Trophoblast cell (in vitro differentiated cells and primary cell): Measurements from ENCODE around the gene TUT1.

Experiments
- DNase-seq, 2 donors: peaks; one replicate each; pipeline ENCODE4 v3.0.0-alpha.2; 2016
- H2AFZ ChIP-seq: 2 replicates; pipeline ENCODE4 v1.6.1; 2013; ENCODE audit warnings: low read length, moderate library complexity, mild to moderate bottlenecking; ENCODE audit not compliant: insufficient read depth, poor library complexity
- H2AK5ac ChIP-seq: 2 replicates; pipeline ENCODE4 v1.6.1; 2013; ENCODE audit warnings: mild to moderate bottlenecking, low read length
- H2BK120ac ChIP-seq: 2 replicates; pipeline ENCODE4 v1.6.1; 2013; ENCODE audit warnings: low read length, mild to moderate bottlenecking, moderate library complexity; ENCODE audit not compliant: insufficient read depth, poor library complexity
- H2BK12ac ChIP-seq: 2 replicates; pipeline ENCODE4 v1.6.1; 2013; ENCODE audit warnings: mild to moderate bottlenecking, low read length, moderate library complexity
- H2BK5ac ChIP-seq: 2 replicates; pipeline ENCODE4 v1.6.1; 2013; ENCODE audit warnings: low read length, low read depth, moderate library complexity, mild to moderate bottlenecking; ENCODE audit not compliant: poor library complexity
- H3K14ac ChIP-seq: 2 replicates; pipeline ENCODE4 v1.6.1; 2013; ENCODE audit warnings: mild to moderate bottlenecking, low read length
- H3K18ac ChIP-seq: 2 replicates; pipeline ENCODE4 v1.6.1; 2013; ENCODE audit warnings: mild to moderate bottlenecking, low read length
- H3K23ac ChIP-seq: 2 replicates; pipeline ENCODE4 v1.6.1; 2013; ENCODE audit warnings: low read length
- H3K27ac ChIP-seq: 2 replicates; pipeline ENCODE4 v1.5.1; 2013; ENCODE audit warnings: low read depth, mild to moderate bottlenecking, inconsistent platforms, low read length, moderate library complexity
- H3K27me3 ChIP-seq: 2 replicates; pipeline ENCODE4 v1.6.1; 2013; ENCODE audit warnings: inconsistent platforms, mild to moderate bottlenecking, low read length, moderate library complexity; ENCODE audit not compliant: insufficient read depth
- H3K36me3 ChIP-seq, 2 experiments: 1 replicate in 1 of 2; 2 replicates in 1 of 2; pipeline ENCODE4 v1.6.1; 2013; ENCODE audit warnings: low read length in 2 of 2, mild to moderate bottlenecking in 2 of 2, moderate library complexity in 1 of 2; ENCODE audit not compliant: insufficient read depth in 2 of 2, control insufficient read depth in 1 of 2
- H3K4ac ChIP-seq: 2 replicates; pipeline ENCODE4 v1.6.1; 2013; ENCODE audit warnings: low read depth, mild to moderate bottlenecking, low read length, moderate library complexity
- H3K4me1 ChIP-seq, 2 experiments: 1 replicate in 1 of 2; 2 replicates in 1 of 2; pipeline ENCODE4 v1.6.1; 2013; ENCODE audit warnings: low read length in 2 of 2, mild to moderate bottlenecking in 2 of 2, moderate library complexity in 1 of 2; ENCODE audit not compliant: insufficient read depth in 2 of 2, control insufficient read depth in 1 of 2
- H3K4me2 ChIP-seq: 2 replicates; pipeline ENCODE4 v1.6.1; 2013; ENCODE audit warnings: inconsistent platforms, mild to moderate bottlenecking, low read length, moderate library complexity
- H3K4me3 ChIP-seq: 2 replicates; pipeline ENCODE4 v1.5.1; 2013; ENCODE audit warnings: mild to moderate bottlenecking, low read depth, low read length, inconsistent platforms
- H3K79me1 ChIP-seq: one replicate; pipeline ENCODE4 v1.6.1; 2013; ENCODE audit warnings: low read length
- H3K79me2 ChIP-seq: 2 replicates; pipeline ENCODE4 v1.6.1; 2013; ENCODE audit warnings: low read length, mild to moderate bottlenecking; ENCODE audit not compliant: control insufficient read depth, insufficient read depth, poor library complexity
- H3K9ac ChIP-seq: 2 replicates; pipeline ENCODE4 v1.6.1; 2013; ENCODE audit warnings: mild to moderate bottlenecking, low read length
- H3K9me3 ChIP-seq: 2 replicates; pipeline ENCODE4 v1.6.1; 2013; ENCODE audit warnings: low read depth, mild to moderate bottlenecking, control low read depth, inconsistent platforms, low read length; ENCODE audit not compliant: insufficient read depth
- H4K12ac ChIP-seq: 2 replicates; pipeline ENCODE4 v1.6.1; 2013; ENCODE audit warnings: low read depth, mild to moderate bottlenecking, low read length, moderate library complexity
- H4K8ac ChIP-seq: 2 replicates; pipeline ENCODE4 v1.6.1; 2013; ENCODE audit warnings: low read depth, mild to moderate bottlenecking, low read length, moderate library complexity
- H4K91ac ChIP-seq: one replicate; pipeline ENCODE4 v1.6.1; 2013; ENCODE audit warnings: low read depth, mild to moderate bottlenecking, low read length, moderate library complexity
- WGBS: extraction: QIAGEN DNeasy Blood & Tissue Kit; methylation state at CpG from one replicate; pipeline ENCODE4 v1.1.7; 2013; ENCODE audit warnings: missing lambda C conversion rate; ENCODE audit not compliant: insufficient read length, insufficient coverage; ENCODE audit errors: extremely low coverage; 5-methylcytosine and 5-hydroxymethylcytosine counted together

The TUT1 gene

DNA sequence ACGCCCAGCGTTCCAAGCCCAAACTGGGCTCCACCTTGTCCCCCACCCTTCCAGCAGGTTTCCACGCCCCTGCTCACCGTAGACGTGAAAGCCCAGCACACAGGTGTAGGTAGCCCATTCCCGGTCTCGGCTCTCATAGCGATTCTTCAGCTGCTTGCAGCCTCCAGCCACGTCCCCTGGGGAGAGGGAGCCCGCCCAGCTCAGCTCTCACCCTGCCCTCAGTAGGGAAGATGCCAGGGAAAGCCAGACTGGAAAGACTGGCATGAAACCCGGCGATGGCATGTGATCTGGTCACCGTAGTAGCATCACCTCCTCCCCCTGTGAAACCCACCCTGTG, 11.7 kb upstream of the TUT1 start:
- Histone ChIP-seq H2AFZ (no peak overlapping the region), H3K27me3 (no peaks in the 10 kb centered on the region), H3K4ac (no peak overlapping the region), H3K9me3 (no peaks in the 10 kb centered on the region), H3K18ac (peak overlapping the region; percentile 0), H4K8ac (peak overlapping the region; percentile 75), H3K36me3 (peaks cover 25 to 27% of the 10 kb centered on the region in 2 experiments), H4K91ac (peak overlapping the region; percentile 41), H2BK120ac (peak overlapping the region; percentile 5), H3K4me3 (peak overlapping the region; percentile 72), H3K14ac (peak overlapping the region; percentile 10), H4K12ac (peak overlapping the region; percentile 52), H3K4me1 (peaks cover 10 to 16% of the 10 kb centered on the region in 2 experiments), H3K23ac (no peak overlapping the region), H2AK5ac (no peak overlapping the region), H3K27ac (no peak overlapping the region), H2BK12ac (peak overlapping the region; percentile 7), H3K79me2 (peaks cover 11% of the 10 kb centered on the region), H2BK5ac (no peak overlapping the region), H3K79me1 (peaks cover 21% of the 10 kb centered on the region), H3K9ac (no peak overlapping the region), H3K4me2 (peak overlapping the region; percentile 89)
- no peak for DNase-seq
- no CpG with 5 or more reads among the region's 13 CpGs for WGBS

DNA sequence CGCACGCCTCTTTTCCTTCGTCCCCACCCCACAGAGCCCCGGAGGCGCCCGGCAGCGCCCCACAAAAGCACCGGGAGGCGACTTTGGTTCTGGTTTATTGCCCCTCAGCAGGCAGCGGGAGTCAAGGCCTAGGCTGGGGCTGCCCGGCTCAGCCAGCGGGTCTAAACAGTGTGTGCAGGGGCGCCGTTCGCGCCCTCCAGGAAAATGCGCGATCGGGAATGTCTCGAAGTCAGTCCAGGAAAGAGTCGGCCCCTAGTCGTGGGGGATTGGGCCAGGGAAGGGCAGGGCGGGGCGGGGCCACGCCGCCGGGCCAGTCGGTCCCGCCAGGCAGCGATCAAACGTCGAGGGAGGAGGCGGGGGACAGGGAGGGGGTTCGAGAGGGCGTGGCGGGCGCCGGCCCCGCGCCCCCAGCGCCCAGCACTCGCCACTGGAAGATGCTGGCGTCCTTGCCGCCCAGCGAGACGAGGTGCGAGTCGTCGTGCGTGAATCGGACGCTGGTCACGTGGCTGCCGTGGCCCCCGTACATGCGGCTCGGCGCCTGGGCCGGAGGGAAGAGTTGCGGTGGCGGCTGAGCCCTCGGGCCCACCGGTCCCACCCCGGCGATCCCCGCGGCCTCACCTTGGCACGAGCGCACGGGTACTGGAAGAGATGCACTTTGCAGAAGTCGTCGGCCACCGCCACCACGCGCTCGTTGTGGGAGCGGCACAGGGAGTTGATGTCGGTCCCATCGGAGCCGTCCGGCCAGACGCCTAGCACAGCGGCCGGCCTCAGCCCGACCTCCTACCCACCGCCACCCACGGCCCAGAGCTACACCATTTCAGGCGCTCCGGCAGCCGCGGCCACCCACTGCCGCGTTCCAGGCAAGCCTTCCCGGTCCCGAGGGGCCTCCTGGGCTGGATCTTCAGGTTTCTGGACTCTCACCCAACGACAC, 11.1 kb upstream of the TUT1 start:
- peaks cover 30 to 32% of the 10 kb centered on the region in 2 experiments for H3K36me3 ChIP-seq
- peak overlapping the region; percentile 7 for H2BK12ac ChIP-seq
- H3K27me3 ChIP-seq: no peaks in the 10 kb centered on the region
- peak overlapping the region; percentile 84 for H3K27ac ChIP-seq
- peak overlapping the region; percentile 71 for H3K18ac ChIP-seq
- H4K91ac ChIP-seq: peak overlapping the region; percentile 68
- peak overlapping the region; percentile 66 for H3K9ac ChIP-seq
- peak overlapping the region; percentile 71 for H2BK5ac ChIP-seq
- H4K12ac ChIP-seq: peak overlapping the region; percentile 64
- peak overlapping the region; percentile 19 for H3K4ac ChIP-seq
- peak overlapping the region; percentile 72 for H3K4me3 ChIP-seq
- DNase-seq: peak; percentile 62 to 66
- H2AK5ac ChIP-seq: peak overlapping the region; percentile 61
- H3K23ac ChIP-seq: no peak overlapping the region
- WGBS: no CpG with 5 or more reads among the region's 96 CpGs
- peak overlapping the region; percentile 78 for H4K8ac ChIP-seq
- no peaks in the 10 kb centered on the region for H3K9me3 ChIP-seq
- H3K4me2 ChIP-seq: peak overlapping the region; percentile 89
- peaks cover 10 to 16% of the 10 kb centered on the region in 2 experiments for H3K4me1 ChIP-seq
- peaks cover 11% of the 10 kb centered on the region for H3K79me2 ChIP-seq
- peak overlapping the region; percentile 80 for H3K14ac ChIP-seq
- peaks cover 21% of the 10 kb centered on the region for H3K79me1 ChIP-seq
- peak overlapping the region; percentile 67 for H2BK120ac ChIP-seq
- H2AFZ ChIP-seq: peak overlapping the region; percentile 32

DNA sequence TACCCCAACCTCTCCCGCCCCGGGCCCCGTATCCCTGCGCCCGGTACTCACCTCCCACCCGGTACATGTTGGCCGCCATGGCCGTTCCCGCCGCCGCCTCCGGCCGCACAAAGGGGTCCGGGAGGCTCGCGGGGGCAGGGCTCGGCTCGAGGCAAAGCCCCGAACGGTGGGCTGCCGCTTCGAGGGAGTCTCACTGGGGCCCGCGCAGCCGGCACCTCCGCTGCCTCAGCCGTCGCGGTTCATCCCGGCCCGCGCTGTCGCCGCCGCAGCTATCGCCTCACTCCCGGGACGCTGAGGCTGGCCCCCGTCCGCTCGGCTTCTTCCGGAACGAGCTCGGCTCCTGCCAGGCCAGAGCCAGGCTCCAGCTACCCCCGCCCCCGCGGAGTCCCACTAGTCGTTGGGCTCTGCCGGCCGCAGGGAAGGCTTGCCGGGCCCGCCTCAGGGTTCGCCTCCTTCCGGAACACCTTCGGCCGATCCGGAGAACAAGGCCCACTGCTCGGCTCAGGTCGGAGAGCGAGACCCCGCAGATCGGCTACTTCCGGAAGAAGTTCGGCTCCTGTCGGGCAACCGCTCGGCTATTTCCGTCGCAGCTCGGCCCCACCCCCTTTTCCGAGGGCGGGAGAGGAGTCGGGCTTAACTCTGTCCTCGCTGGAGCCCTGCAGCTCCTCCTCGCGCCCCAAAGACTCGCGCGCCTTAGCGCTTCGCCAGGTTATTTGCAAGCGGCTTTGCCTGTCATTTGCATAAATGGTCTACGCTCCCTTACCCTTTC, 10.2 kb upstream of the TUT1 start, which contains the start of gene MTA2:
MTA2 (minus strand) TSS at position 494 of the 769 bp plus-strand sequence; CDS start at position 79, 415 bp downstream.
- peak within 1 kb of the TSS; percentile 89 for H3K4me2 ChIP-seq
- H3K9ac ChIP-seq: peak within 1 kb of the TSS; percentile 98
- H3K4me1 ChIP-seq: peaks cover 10 to 13% of the 10 kb centered on the region in 2 experiments
- peak within 1 kb of the TSS; percentile 61 for H2AK5ac ChIP-seq
- peaks cover 36 to 38% of the 10 kb centered on the region in 2 experiments for H3K36me3 ChIP-seq
- WGBS: no CpG with 5 or more reads among the region's 83 CpGs
- peak within 1 kb of the TSS; percentile 51 for H2AFZ ChIP-seq
- peak within 1 kb of the TSS; percentile 97 for H3K14ac ChIP-seq
- peak within 1 kb of the TSS; percentile 93 for H4K8ac ChIP-seq
- H3K18ac ChIP-seq: peak within 1 kb of the TSS; percentile 96
- H2BK120ac ChIP-seq: peak within 1 kb of the TSS; percentile 88
- H3K79me1 ChIP-seq: peaks cover 21% of the 10 kb centered on the region
- H3K27ac ChIP-seq: peak within 1 kb of the TSS; percentile 96
- peak; percentile 99 for DNase-seq
- H3K4ac ChIP-seq: peak within 1 kb of the TSS; percentile 97
- peaks cover 11% of the 10 kb centered on the region for H3K79me2 ChIP-seq
- H4K12ac ChIP-seq: peak within 1 kb of the TSS; percentile 93
- H3K23ac ChIP-seq: no peak within 1 kb of the TSS
- no peaks in the 10 kb centered on the region for H3K27me3 ChIP-seq
- H2BK12ac ChIP-seq: no peak within 1 kb of the TSS
- H2BK5ac ChIP-seq: peak within 1 kb of the TSS; percentile 86
- peak within 1 kb of the TSS; percentile 98 for H4K91ac ChIP-seq
- H3K9me3 ChIP-seq: no peaks in the 10 kb centered on the region
- H3K4me3 ChIP-seq: peak within 1 kb of the TSS; percentile 97

DNA sequence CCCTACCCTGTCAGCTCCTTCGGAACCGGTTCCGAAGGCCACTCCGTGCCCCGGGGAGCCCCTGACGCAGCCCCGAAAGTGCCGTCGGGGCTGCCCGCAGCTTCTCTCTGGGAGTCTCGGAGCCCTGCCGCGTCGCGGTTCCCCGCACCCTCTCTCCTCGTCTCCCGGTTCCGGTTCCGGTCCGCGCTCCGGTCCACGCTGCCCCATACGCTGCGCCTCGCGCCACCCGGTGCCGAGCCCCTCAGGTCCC, 9.7 kb upstream of the TUT1 start:
- H3K23ac ChIP-seq: no peak overlapping the region
- H2AFZ ChIP-seq: peak overlapping the region; percentile 51
- peak in 1 of 2 donors; percentile 34 for DNase-seq
- peak overlapping the region; percentile 96 for H3K18ac ChIP-seq
- H3K79me1 ChIP-seq: peaks cover 21% of the 10 kb centered on the region
- no peaks in the 10 kb centered on the region for H3K27me3 ChIP-seq
- peaks cover 11% of the 10 kb centered on the region for H3K79me2 ChIP-seq
- peak overlapping the region; percentile 96 for H3K27ac ChIP-seq
- H3K4me1 ChIP-seq: peaks cover 10 to 13% of the 10 kb centered on the region in 2 experiments
- peak overlapping the region; percentile 86 for H2BK5ac ChIP-seq
- H2BK12ac ChIP-seq: no peak overlapping the region
- H3K4me3 ChIP-seq: peak overlapping the region; percentile 97
- peak overlapping the region; percentile 93 for H4K8ac ChIP-seq
- H4K91ac ChIP-seq: peak overlapping the region; percentile 98
- H3K9me3 ChIP-seq: no peaks in the 10 kb centered on the region
- H3K9ac ChIP-seq: peak overlapping the region; percentile 98
- peak overlapping the region; percentile 38 for H2AK5ac ChIP-seq
- WGBS: no CpG with 5 or more reads among the region's 30 CpGs
- peaks cover 40 to 42% of the 10 kb centered on the region in 2 experiments for H3K36me3 ChIP-seq
- H4K12ac ChIP-seq: peak overlapping the region; percentile 93
- peak overlapping the region; percentile 88 for H2BK120ac ChIP-seq
- H3K4me2 ChIP-seq: peak overlapping the region; percentile 63
- peak overlapping the region; percentile 97 for H3K14ac ChIP-seq
- H3K4ac ChIP-seq: peak overlapping the region; percentile 97
